Measurements from ENCODE around the gene PCDH15. TPM values are rescaled to one million over a fixed set of nuclear protein-coding genes. Genes with fewer than 3 reads are reported as not detected.

Gene PCDH15
- total and polyA plus RNA-seq, 2 of the 8 experiments (the other 6 are each of a cell fraction or from before 2014, with no cell fraction given) = 0.11 TPM; not detected in 1

- WGBS, 2 experiments (ENCODE audit: extremely low coverage in 1 of 2, insufficient coverage in 1 of 2, insufficient read length in 1 of 2, insufficient replicate concordance in 2 of 2, low coverage in 1 of 2, low lambda C conversion rate in 2 of 2, missing lambda C conversion rate in 1 of 2) = 100% methylated on average over 2 of the region's 2 CpGs; no CpG with 5 or more reads in 1 of the 2 experiments
- H2BK12ac ChIP-seq (ENCODE audit: low read depth, low read length) = no peak overlapping the region
- FAIRE-seq = no peak
Measured at GRCh38 chr10:54585572-54585971, 215.5 kb downstream of the PCDH15 start.

More at GRCh38 chr10:54585572-54585971, 215.5 kb downstream of the PCDH15 start:
- no peak overlapping the region for H3K18ac ChIP-seq (ENCODE audit: extremely low read depth, low read length)
- no peak overlapping the region for H3K23ac ChIP-seq (ENCODE audit: insufficient read length)
- DNase-seq (ENCODE audit: low read depth in 1 of 2, low spot score in 2 of 2) = no peak
- no peak overlapping the region for H3K56ac ChIP-seq (replicated peaks; ENCODE audit: insufficient read length, low read depth, low read length)
- H3K23me2 ChIP-seq (ENCODE audit: low read depth, low read length) = no peaks in the 10 kb centered on the region
- no peak overlapping the region for H4K91ac ChIP-seq (replicated peaks; ENCODE audit: insufficient read length, low read length)
- H4K5ac ChIP-seq (ENCODE audit: insufficient read length, low read depth, low read length) = no peak overlapping the region
- H3K27me3 ChIP-seq (replicated peaks in 1 of 4; ENCODE audit: control insufficient read depth in 3 of 4, extremely low read depth in 1 of 4, insufficient read depth in 3 of 4, low read length in 3 of 4) = no peaks in the 10 kb centered on the region
- no peak overlapping the region for H2BK5ac ChIP-seq (ENCODE audit: low read depth, low read length)
- H2AK5ac ChIP-seq (ENCODE audit: low read depth, low read length) = no peak overlapping the region
- H3K36me3 ChIP-seq (ENCODE audit: control insufficient read depth in 2 of 4, insufficient read depth in 4 of 4, low read length in 3 of 4) = no peaks in the 10 kb centered on the region
- no peaks in the 10 kb centered on the region for H4K20me1 ChIP-seq (replicated peaks in 1 of 2; ENCODE audit: control insufficient read depth in 1 of 2, insufficient read depth in 2 of 2, low read length in 2 of 2)
- no peak overlapping the region for H3K9ac ChIP-seq (replicated peaks in 1 of 4; ENCODE audit: extremely low read depth in 1 of 4, low read depth in 3 of 4, low read length in 3 of 4)
- H3K4me3 ChIP-seq (ENCODE audit: extremely low read depth in 1 of 4, insufficient read depth in 2 of 4, low read depth in 3 of 4, low read length in 4 of 4) = no peak overlapping the region
- no peak overlapping the region for H3K14ac ChIP-seq (ENCODE audit: insufficient read length)
- TF ChIP-seq CBX5 (IDR thresholded peaks at IDR 0.05; ENCODE audit: low read depth, low read length) (no peak), SRF (IDR thresholded peaks at IDR 0.05; ENCODE audit: low read depth, low read length) (no peak), FOSL1 (IDR thresholded peaks at IDR 0.05; ENCODE audit: insufficient read depth, low read depth, low read length) (no peak), JUND (IDR thresholded peaks at IDR 0.05; ENCODE audit: low read length) (no peak), RNF2 (IDR thresholded peaks at IDR 0.05; ENCODE audit: borderline replicate concordance, low read depth, low read length, missing control alignments, poor library complexity, severe bottlenecking) (no peak), TEAD4 (IDR thresholded peaks at IDR 0.05; ENCODE audit: low read depth, low read length) (no peak), KDM4A (IDR thresholded peaks at IDR 0.05; ENCODE audit: low read depth, low read length, severe bottlenecking) (no peak)
- TF ChIP-seq, protein P1, sequence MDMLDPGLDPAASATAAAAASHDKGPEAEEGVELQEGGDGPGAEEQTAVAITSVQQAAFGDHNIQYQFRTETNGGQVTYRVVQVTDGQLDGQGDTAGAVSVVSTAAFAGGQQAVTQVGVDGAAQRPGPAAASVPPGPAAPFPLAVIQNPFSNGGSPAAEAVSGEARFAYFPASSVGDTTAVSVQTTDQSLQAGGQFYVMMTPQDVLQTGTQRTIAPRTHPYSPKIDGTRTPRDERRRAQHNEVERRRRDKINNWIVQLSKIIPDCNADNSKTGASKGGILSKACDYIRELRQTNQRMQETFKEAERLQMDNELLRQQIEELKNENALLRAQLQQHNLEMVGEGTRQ (IDR thresholded peaks at IDR 0.05; ENCODE audit: low read length) = no peak
- no peak overlapping the region for H3K4ac ChIP-seq (replicated peaks; ENCODE audit: insufficient read length, low read depth, low read length)
- H2BK20ac ChIP-seq (ENCODE audit: low read length) = no peak overlapping the region
- no peak overlapping the region for H2BK15ac ChIP-seq (ENCODE audit: low read length)
- H3K9me3 ChIP-seq (ENCODE audit: insufficient read depth in 2 of 2, low read depth in 1 of 2, low read length in 1 of 2) = no peaks in the 10 kb centered on the region
- H3K79me1 ChIP-seq (ENCODE audit: low read depth, low read length) = no peaks in the 10 kb centered on the region
- no peak overlapping the region for H3K4me2 ChIP-seq (ENCODE audit: insufficient read depth in 1 of 2, low read depth in 2 of 2, low read length in 2 of 2)
- no peaks in the 10 kb centered on the region for H3K4me1 ChIP-seq (replicated peaks in 1 of 4; ENCODE audit: control insufficient read depth in 3 of 4, insufficient read depth in 4 of 4, low read length in 3 of 4)
- no peak overlapping the region for H2AFZ ChIP-seq (ENCODE audit: low read length)
- no peak overlapping the region for H4K8ac ChIP-seq (ENCODE audit: extremely low read depth, insufficient read depth, low read length)
- ChIA-PET POLR2A (ENCODE audit: partially characterized antibody) (no interaction called here), CTCF (ENCODE audit: partially characterized antibody) (interaction anchor here (0.6 to 1.3 kb wide), 2 partner anchors 9 to 729 kb away, joined by 3 to 4 read pairs; no protein-coding TSS in a partner anchor)
- no peak overlapping the region for H3K27ac ChIP-seq (ENCODE audit: low read depth, low read length)
- H2BK120ac ChIP-seq (replicated peaks; ENCODE audit: low read depth, low read length) = no peak overlapping the region
- H3K79me2 ChIP-seq (ENCODE audit: control insufficient read depth in 1 of 2, insufficient read depth in 2 of 2, low read length in 2 of 2) = no peaks in the 10 kb centered on the region
